22Rv1 (cell line): ENCODE results near the gene RPTOR.
A peak's percentile ranks its signal among the peaks of the same experiment; 100 is the strongest.
"Not testable (repeated sequence)": the region's sequence is repeated elsewhere in the genome, so short reads cannot be mapped to it uniquely, and the experiment has no call there.

Experiments used
- H3K27ac ChIP-seq: fragments of 450-650 bp; 2 replicates; pipeline ENCODE4 v1.5.1; 2017
- ZFX ChIP-seq: fragments of 450-650 bp; IDR thresholded peaks from 2 replicates; pipeline ENCODE4 v1.6.1; 2017; ENCODE audit warnings: antibody characterized with exemption, borderline replicate concordance
- TF ChIP-seq, protein P1 (sequence below): fragments of 450-650 bp; IDR thresholded peaks from 2 replicates; pipeline ENCODE4 v1.5.1; 2017; ENCODE audit warnings: mild to moderate bottlenecking

The RPTOR gene

DNA sequence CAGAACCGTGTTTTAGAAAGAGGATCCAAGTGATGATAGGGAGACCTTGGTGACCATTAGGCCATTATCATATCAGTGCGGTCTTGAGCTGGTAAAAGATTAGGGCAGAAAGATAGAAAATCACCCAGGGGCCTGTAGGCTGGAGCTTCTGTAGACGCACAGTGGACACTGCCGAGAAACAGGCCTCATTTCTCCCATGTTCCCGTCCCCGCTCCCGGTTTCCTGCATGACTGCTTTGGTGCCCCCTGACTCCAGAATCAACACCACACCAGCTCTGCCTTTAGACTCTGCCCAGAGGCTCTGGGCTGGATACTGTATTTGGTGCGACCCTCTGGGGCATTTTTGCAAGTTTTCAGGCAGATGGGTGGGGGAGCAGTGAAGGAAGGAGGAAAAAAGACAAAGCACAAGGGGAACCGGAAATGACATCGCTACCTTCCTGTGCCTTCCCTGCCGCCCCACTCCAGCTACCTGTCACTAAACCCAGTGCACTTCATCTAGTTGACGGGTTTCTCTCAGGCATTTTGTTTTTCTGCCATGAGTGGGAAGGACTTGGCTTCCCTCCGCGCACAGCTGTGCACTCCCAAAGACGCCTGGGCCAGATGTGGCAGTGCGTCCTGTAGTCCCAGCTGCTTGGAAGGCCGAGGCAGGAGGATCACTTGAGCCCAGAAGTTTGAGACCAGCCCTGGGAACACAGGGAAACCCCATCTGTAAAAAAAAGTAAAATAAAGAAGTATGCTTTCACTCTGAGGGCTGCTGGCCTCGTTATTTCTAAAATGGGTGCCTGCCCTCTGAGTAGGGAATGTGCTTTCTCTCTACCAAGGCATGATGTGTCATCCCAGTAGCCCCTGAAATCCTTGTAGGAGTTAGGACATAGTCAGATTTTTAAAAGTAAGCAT, 214.1 kb downstream of the RPTOR start:
- H3K27ac ChIP-seq, result 0 out of 2 replicates have a peak overlapping the region, but pooled peaks have one; percentile 83
- TF ChIP-seq ZFX, result no peak
- TF ChIP-seq, protein P1, sequence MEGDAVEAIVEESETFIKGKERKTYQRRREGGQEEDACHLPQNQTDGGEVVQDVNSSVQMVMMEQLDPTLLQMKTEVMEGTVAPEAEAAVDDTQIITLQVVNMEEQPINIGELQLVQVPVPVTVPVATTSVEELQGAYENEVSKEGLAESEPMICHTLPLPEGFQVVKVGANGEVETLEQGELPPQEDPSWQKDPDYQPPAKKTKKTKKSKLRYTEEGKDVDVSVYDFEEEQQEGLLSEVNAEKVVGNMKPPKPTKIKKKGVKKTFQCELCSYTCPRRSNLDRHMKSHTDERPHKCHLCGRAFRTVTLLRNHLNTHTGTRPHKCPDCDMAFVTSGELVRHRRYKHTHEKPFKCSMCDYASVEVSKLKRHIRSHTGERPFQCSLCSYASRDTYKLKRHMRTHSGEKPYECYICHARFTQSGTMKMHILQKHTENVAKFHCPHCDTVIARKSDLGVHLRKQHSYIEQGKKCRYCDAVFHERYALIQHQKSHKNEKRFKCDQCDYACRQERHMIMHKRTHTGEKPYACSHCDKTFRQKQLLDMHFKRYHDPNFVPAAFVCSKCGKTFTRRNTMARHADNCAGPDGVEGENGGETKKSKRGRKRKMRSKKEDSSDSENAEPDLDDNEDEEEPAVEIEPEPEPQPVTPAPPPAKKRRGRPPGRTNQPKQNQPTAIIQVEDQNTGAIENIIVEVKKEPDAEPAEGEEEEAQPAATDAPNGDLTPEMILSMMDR, result no peak

GRCh38 chr17:80759377-80759673, 214.7 kb downstream of the RPTOR start:
- peak overlapping the region; percentile 83 for H3K27ac ChIP-seq
- no peak for TF ChIP-seq ZFX
- TF ChIP-seq, protein P1, result no peak

DNA sequence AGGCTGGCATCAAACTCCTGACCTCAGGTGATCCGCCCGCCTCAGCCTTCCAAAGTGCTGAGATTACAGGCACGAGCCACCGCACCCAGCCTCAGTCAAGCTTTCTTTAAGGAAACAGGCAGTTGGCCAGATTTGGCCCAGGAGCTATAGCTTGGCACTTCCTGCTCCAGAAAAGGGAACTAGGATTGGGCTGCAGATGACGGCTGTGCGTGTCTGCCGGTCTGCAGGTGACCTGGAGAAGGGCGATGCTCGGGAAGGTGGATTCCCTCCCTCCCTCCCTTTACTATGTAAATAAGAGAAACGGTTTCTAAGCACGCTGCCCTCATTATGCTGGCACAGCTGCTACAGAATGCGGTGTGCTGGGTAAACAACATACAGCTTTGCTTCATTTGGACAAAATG, 215.9 kb downstream of the RPTOR start:
- H3K27ac ChIP-seq, result peak overlapping the region; percentile 83
- TF ChIP-seq, protein P1, result no peak

DNA sequence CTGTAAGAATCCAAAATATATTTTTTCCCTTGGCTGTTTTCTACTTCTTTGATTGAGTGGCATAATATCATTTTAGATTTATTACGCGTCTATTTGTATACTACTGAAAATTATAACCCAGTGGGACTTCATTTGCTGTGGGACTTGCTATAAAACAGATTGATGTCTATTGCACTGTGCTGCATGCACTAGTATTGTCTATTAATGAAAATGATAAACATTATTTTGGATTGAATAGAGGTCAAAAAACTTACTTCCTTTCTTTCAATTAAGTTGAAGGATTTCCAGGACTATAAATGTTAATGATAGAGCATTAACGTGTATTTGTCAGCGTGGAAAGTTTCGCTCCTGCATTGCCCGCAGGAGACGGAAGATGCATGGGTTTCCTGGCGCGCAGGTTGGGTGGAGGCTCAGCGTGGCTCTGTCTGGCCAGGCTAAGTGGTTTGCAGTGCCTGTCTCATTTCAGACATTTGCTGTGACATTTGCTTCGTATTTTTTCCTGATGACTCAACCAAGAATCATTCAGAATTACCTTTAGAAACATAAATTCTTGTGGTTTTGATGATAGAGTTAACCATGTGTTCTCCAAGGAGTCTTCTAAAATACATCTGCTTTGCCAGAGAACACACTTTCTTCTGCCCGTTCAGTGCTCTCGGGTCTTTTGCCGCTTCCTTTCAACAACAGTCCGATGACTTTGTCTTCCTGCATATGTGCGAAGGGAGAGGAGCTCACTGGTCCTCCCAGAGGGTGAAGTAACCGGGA, 216.7 kb downstream of the RPTOR start:
- peak overlapping the region; percentile 83 for H3K27ac ChIP-seq
- TF ChIP-seq, protein P1, result no peak
- TF ChIP-seq ZFX, result no peak

GRCh38 chr17:80762076-80762475, 217.4 kb downstream of the RPTOR start:
- TF ChIP-seq, protein P1, result no peak
- TF ChIP-seq ZFX, result no peak
- no peak overlapping the region for H3K27ac ChIP-seq

- H3K27ac ChIP-seq, result no peak overlapping the region
- no peak for TF ChIP-seq ZFX
- TF ChIP-seq, protein P1, result no peak
Observed at GRCh38 chr17:80763293-80763867, 218.7 kb downstream of the RPTOR start.

DNA sequence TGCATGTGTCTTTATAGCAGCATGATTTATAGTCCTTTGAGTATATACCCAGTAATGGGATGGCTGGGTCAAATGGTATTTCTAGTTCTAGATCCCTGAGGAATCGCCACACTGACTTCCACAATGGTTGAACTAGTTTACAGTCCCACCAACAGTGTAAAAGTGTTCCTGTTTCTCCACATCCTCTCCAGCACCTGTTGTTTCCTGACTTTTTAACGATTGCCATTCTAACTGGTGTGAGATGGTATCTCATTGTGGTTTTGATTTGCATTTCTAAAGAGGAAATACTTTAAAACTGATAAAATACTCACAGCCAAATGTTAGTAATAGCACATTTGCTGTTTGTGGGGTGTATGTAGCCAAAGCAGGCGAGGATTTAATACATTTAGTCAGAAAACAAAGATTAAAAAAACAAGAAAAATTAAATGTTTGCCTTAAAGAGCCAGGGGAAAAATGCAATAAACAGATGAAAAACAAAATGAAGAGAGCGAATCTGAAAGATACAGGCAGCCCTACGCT, 220.0 kb downstream of the RPTOR start:
- H3K27ac ChIP-seq, result not testable (repeated sequence)
